ENCODE results near the gene RIMS4. TPM values are rescaled to one million over a fixed set of nuclear protein-coding genes. Genes with fewer than 3 reads are reported as not detected.

RIMS4 gene
- total and polyA plus RNA-seq, 2 of the 8 experiments (the other 6 are each of a cell fraction or from before 2014, with no cell fraction given): 13.3 to 44.2 TPM

DNA sequence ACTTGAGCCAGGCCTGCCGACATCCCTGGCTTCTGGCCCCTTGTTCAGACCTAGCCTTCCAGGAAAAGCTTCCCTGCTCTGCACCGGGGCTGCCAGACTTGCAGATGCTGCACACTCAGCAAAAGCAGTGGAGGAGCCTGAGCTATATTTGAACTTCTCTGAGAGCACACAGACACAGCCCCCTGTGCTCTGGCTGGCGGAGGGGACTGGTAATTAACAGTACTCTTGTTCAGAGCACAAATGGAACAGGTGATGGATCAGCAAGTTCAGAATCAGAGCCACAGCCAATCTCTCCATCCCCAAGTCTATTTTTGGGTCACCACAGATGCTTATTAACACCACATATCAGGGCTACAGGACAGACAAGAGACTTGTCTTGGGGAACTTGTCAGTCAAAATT, 27.6 kb upstream of the RIMS4 start (continued):
- TF ChIP-seq, protein P1, sequence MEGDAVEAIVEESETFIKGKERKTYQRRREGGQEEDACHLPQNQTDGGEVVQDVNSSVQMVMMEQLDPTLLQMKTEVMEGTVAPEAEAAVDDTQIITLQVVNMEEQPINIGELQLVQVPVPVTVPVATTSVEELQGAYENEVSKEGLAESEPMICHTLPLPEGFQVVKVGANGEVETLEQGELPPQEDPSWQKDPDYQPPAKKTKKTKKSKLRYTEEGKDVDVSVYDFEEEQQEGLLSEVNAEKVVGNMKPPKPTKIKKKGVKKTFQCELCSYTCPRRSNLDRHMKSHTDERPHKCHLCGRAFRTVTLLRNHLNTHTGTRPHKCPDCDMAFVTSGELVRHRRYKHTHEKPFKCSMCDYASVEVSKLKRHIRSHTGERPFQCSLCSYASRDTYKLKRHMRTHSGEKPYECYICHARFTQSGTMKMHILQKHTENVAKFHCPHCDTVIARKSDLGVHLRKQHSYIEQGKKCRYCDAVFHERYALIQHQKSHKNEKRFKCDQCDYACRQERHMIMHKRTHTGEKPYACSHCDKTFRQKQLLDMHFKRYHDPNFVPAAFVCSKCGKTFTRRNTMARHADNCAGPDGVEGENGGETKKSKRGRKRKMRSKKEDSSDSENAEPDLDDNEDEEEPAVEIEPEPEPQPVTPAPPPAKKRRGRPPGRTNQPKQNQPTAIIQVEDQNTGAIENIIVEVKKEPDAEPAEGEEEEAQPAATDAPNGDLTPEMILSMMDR (IDR thresholded peaks at IDR 0.05; ENCODE audit: control extremely low read depth in 1 of 3, insufficient read depth in 1 of 3, low read depth in 1 of 3, low read length in 3 of 3): no peak
- no peak for TF ChIP-seq EP300 (IDR thresholded peaks at IDR 0.05; ENCODE audit: borderline replicate concordance in 1 of 2, low read depth in 2 of 2, low read length in 2 of 2)
- no peak for TF ChIP-seq TCF12 (IDR thresholded peaks at IDR 0.05; ENCODE audit: low read depth, low read length)
- TF ChIP-seq NANOG (IDR thresholded peaks at IDR 0.05; ENCODE audit: insufficient read depth, low read depth, low read length, poor library complexity, severe bottlenecking): no peak
- no peak for TF ChIP-seq YY1 (IDR thresholded peaks at IDR 0.05; ENCODE audit: low read depth, low read length)

All from H1 (cell line).